Breast epithelium (tissue), 4 donors: ENCODE results near the gene RIC8B. TPM values are rescaled to one million over a fixed set of nuclear protein-coding genes. Genes with fewer than 3 reads are reported as not detected.

Experiments used
- DNase-seq, 2 donors: peaks; one replicate each; pipeline ENCODE4 v3.0.0-alpha.2; 2019; ENCODE audit warnings: low spot score in 2 of 2
- H3K27ac ChIP-seq, 2 donors: fragments of 200-600 bp; sonication (generic) in 1 of 2; one replicate each; pipeline ENCODE4 v1.5.1; 2016 to 2019; ENCODE audit warnings: mild to moderate bottlenecking in 1 of 2
- H3K27me3 ChIP-seq, 2 donors: fragments of 200-600 bp; sonication (generic) in 1 of 2; one replicate each; pipeline versions ENCODE4 v1.5.1 to v1.6.0; 2017 to 2019; ENCODE audit warnings: control low read depth in 1 of 2, mild to moderate bottlenecking in 1 of 2
- H3K36me3 ChIP-seq: fragments of 200-600 bp; one replicate; pipeline ENCODE4 v1.5.1; 2019
- H3K4me1 ChIP-seq, 2 donors: fragments of 200-600 bp; sonication (generic); one replicate each; pipeline ENCODE4 v1.5.1; 2016 to 2019; ENCODE audit warnings: control low read depth in 1 of 2
- H3K4me3 ChIP-seq, 3 donors: fragments of 200-600 bp; sonication (generic); 1 replicate in 2 of 3; 2 replicates in 1 of 3; pipeline ENCODE4 v1.5.1; 2016 to 2019; ENCODE audit warnings: mild to moderate bottlenecking in 3 of 3, moderate library complexity in 2 of 3
- H3K9me3 ChIP-seq, 2 donors: fragments of 200-600 bp; sonication (generic) in 1 of 2; one replicate each; pipeline ENCODE4 v1.5.1; 2016 to 2019; ENCODE audit warnings: control low read depth in 1 of 2
- POLR2A ChIP-seq: fragments of 450-650 bp; IDR thresholded peaks from one replicate; pipeline ENCODE4 v1.6.1; 2016; ENCODE audit warnings: antibody characterized with exemption, mild to moderate bottlenecking, moderate library complexity
- POLR2AphosphoS5 ChIP-seq, 3 donors: sonication (generic); formaldehyde crosslinking; IDR thresholded peaks; one replicate each; pipeline ENCODE4 v1.6.1; 2017; ENCODE audit warnings: antibody characterized with exemption in 3 of 3
- intact Hi-C: fragments of 100-400 bp; cut with DNase I; formaldehyde crosslinking; loops from one replicate; pipeline ENCODE4 v1.15.1; 2023; ENCODE audit warnings: low total_unique reads
- total RNA-seq, 3 donors: library from RNA; depleted of rRNA; stranded (reverse); fragments of >200 nt; gene quantifications; one replicate each; pipeline ENCODE4 v1.1.0, GENCODE V29; 2016
- TF ChIP-seq, protein P1 (sequence below), 3 donors: fragments of 450-650 bp; IDR thresholded peaks; one replicate each; pipeline ENCODE4 v1.5.1; 2016 to 2017; ENCODE audit warnings: antibody characterized with exemption in 3 of 3, mild to moderate bottlenecking in 3 of 3, moderate library complexity in 3 of 3

Gene RIC8B
- total RNA-seq, 3 donors from 2014 or later = 19.0 to 23.9 (median 19.7) TPM

DNA sequence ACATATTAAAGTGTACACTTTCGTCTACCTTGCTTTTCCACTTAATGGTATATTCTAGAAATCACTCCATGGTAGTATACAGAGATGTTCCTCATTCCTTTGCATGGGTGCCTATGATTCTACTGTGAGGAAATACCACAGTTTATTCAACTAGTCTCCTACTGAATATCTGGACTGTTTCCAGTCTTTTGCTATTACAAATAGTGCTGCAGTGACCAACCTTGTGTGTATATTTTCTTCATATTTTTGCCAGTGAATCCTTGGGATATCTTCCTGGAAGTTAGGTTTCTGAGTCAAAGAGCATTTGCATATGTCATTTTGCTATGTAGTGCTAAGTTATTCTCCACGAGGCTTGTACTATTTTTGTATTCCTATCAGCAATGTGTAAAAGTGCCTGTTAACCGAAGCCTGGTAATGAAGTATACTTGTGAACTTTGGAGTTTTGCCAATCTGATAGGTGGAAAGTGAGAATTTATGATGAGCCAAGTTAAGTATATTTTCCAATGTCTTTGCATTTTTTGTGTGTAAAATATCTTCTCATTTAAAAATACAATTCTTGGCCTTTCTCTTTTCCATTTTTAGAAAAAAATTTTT lies 149.9 kb downstream of the RIC8B start:
- intact Hi-C loops = no loop called here

DNA sequence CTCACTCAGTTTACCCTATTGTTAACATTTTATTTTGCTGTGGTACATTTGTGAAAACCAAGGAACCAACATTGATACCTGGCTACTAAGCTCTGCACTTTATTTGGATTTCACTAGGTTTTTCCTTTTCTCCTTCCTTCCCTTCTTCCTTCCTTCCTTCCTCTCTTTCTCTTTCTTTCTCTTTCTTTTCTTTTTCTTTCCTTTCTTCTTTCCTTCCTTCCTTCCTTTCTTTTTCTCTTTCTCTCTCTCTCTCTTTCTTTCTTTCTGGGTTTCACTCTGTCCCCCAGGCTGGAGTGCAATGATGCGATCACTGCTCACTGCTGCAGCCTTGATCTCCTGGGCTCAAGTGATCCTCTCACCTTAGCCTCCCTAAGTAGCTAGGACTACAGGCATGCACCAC lies 152.2 kb downstream of the RIC8B start:
- Histone ChIP-seq H3K27me3 (no peaks in the 10 kb centered on the region), H3K9me3 (no peaks in the 10 kb centered on the region), H3K36me3 (no peaks in the 10 kb centered on the region), H3K27ac (no peak overlapping the region), H3K4me1 (no peaks in the 10 kb centered on the region), H3K4me3 (no peak overlapping the region)
- DNase-seq = no peak
- intact Hi-C loops = no loop called here
- TF ChIP-seq, protein P1, sequence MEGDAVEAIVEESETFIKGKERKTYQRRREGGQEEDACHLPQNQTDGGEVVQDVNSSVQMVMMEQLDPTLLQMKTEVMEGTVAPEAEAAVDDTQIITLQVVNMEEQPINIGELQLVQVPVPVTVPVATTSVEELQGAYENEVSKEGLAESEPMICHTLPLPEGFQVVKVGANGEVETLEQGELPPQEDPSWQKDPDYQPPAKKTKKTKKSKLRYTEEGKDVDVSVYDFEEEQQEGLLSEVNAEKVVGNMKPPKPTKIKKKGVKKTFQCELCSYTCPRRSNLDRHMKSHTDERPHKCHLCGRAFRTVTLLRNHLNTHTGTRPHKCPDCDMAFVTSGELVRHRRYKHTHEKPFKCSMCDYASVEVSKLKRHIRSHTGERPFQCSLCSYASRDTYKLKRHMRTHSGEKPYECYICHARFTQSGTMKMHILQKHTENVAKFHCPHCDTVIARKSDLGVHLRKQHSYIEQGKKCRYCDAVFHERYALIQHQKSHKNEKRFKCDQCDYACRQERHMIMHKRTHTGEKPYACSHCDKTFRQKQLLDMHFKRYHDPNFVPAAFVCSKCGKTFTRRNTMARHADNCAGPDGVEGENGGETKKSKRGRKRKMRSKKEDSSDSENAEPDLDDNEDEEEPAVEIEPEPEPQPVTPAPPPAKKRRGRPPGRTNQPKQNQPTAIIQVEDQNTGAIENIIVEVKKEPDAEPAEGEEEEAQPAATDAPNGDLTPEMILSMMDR (IDR thresholded peaks at IDR 0.05) = no peak
- TF ChIP-seq POLR2AphosphoS5 (IDR thresholded peaks at IDR 0.05) (no peak), POLR2A (no peak)

More for the DNA sequence above, 149.9 kb downstream of the RIC8B start:
- Histone ChIP-seq H3K27ac (no peak overlapping the region), H3K27me3 (no peaks in the 10 kb centered on the region), H3K9me3 (no peaks in the 10 kb centered on the region), H3K36me3 (no peaks in the 10 kb centered on the region), H3K4me3 (no peak overlapping the region), H3K4me1 (no peaks in the 10 kb centered on the region)
- no peak for DNase-seq
- TF ChIP-seq, protein P1 (IDR thresholded peaks at IDR 0.05) = no peak
- TF ChIP-seq POLR2AphosphoS5 (IDR thresholded peaks at IDR 0.05) (no peak), POLR2A (no peak)

DNA sequence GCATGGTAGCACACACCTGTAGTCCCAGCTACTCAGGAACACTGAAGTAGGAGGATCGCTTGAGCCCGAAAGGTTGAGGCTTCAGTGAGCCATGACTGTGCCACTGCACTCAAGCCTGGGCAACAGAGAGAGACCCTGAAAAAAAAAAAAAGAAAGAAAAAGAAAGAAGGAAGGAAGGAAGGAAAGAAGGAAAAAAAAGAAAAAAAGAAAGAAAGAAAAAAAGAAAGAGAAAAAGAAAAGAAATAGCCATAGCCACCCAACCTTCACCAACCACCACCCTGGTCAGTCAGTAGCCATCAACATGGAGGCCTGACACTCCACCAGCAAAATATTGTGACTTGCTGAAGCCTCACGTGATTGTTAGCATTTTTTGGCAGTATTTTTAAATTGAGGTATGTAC lies 159.8 kb downstream of the RIC8B start:
- Histone ChIP-seq H3K4me1 (no peaks in the 10 kb centered on the region), H3K27ac (no peak overlapping the region), H3K27me3 (no peaks in the 10 kb centered on the region), H3K4me3 (no peak overlapping the region), H3K9me3 (no peaks in the 10 kb centered on the region), H3K36me3 (no peaks in the 10 kb centered on the region)
- DNase-seq = no peak
- no peak for TF ChIP-seq POLR2A
- intact Hi-C loops = no loop called here

Other genes starting within 250 kb of the RIC8B start
- under 1 TPM in 1 of 3 donors, not detected in 2; 0.64 TPM for gene RFX4, start 191.7 kb upstream of the RIC8B start, total RNA-seq
- 10 to 100 TPM; 28.8 to 44.2 (median 37.0) TPM for gene TMEM263, start 181.2 kb downstream of the RIC8B start, total RNA-seq
- gene MTERF2, start 212.5 kb downstream of the RIC8B start, total RNA-seq = 10 to 100 TPM; 13.6 to 32.8 (median 18.0) TPM